Myocyte (in vitro differentiated cells): Measurements from ENCODE around the gene B4GALT6. TPM values are rescaled to one million over a fixed set of nuclear protein-coding genes. Genes with fewer than 3 reads are reported as not detected.

Source experiments
- DNase-seq: peaks from one replicate; pipeline ENCODE4 v3.0.0-alpha.2; 2012; ENCODE audit warnings: low read depth
- total RNA-seq: library from RNA; depleted of rRNA; stranded (reverse); fragments of >200 nt; gene quantifications from 2 replicates; pipeline ENCODE4 v1.2.3, GENCODE V29; 2014

The B4GALT6 gene
- total RNA-seq, 1 donor from 2014 or later, result not detected

GRCh38 chr18:31633392-31634330, 50.7 kb downstream of the B4GALT6 start:
- DNase-seq, result no peak

- DNase-seq, result no peak
Measured at GRCh38 chr18:31632356-31632755, 52.0 kb downstream of the B4GALT6 start.

GRCh38 chr18:31631526-31631925, 52.9 kb downstream of the B4GALT6 start:
- DNase-seq, result no peak

GRCh38 chr18:31630549-31630948, 53.8 kb downstream of the B4GALT6 start:
- DNase-seq, result no peak

- DNase-seq, result no peak
Measured at GRCh38 chr18:31626409-31626808, 58.0 kb downstream of the B4GALT6 start.

- DNase-seq, result no peak
Measured at GRCh38 chr18:31624892-31625640, 59.3 kb downstream of the B4GALT6 start.

GRCh38 chr18:31619291-31619690, 65.1 kb downstream of the B4GALT6 start:
- no peak for DNase-seq

GRCh38 chr18:31618801-31619200, 65.6 kb downstream of the B4GALT6 start:
- no peak for DNase-seq

- DNase-seq, result no peak
Measured at GRCh38 chr18:31617031-31617717, 67.2 kb downstream of the B4GALT6 start.

GRCh38 chr18:31616586-31616985, 67.8 kb downstream of the B4GALT6 start:
- no peak for DNase-seq

GRCh38 chr18:31614044-31614443, 70.3 kb downstream of the B4GALT6 start:
- DNase-seq, result no peak

- DNase-seq, result no peak
Measured at GRCh38 chr18:31612124-31612523, 72.3 kb downstream of the B4GALT6 start.

- DNase-seq, result no peak
Measured at GRCh38 chr18:31611511-31611910, 72.9 kb downstream of the B4GALT6 start.

- no peak for DNase-seq
Measured at GRCh38 chr18:31610286-31611205, 73.8 kb downstream of the B4GALT6 start.

GRCh38 chr18:31609886-31610285, 74.5 kb downstream of the B4GALT6 start:
- no peak for DNase-seq

GRCh38 chr18:31607384-31607783, 77.0 kb downstream of the B4GALT6 start:
- no peak for DNase-seq

GRCh38 chr18:31606265-31606664, 78.1 kb downstream of the B4GALT6 start:
- no peak for DNase-seq

GRCh38 chr18:31603315-31603714, 81.1 kb downstream of the B4GALT6 start:
- DNase-seq, result no peak

GRCh38 chr18:31598021-31598805, 86.2 kb downstream of the B4GALT6 start:
- no peak for DNase-seq
